ENCODE data around the gene CLCN7. TPM values are rescaled to one million over a fixed set of nuclear protein-coding genes. Genes with fewer than 3 reads are reported as not detected.

Gene CLCN7
- total RNA-seq, 1 experiment from 2014 or later: 110 TPM

GRCh38 chr16:1477033-1477432 is 2.2 kb upstream of the CLCN7 start:
- H3K9me3 ChIP-seq (ENCODE audit: insufficient read depth, low read depth): no peaks in the 10 kb centered on the region
- ChIA-PET POLR2A (ENCODE audit: unreplicated experiment) (no interaction called here), CTCF (interaction anchor here (0.7 kb wide), 1 partner anchor 35 kb away, joined by 7 read pairs; no protein-coding TSS in a partner anchor)
- H3K9me2 ChIP-seq (ENCODE audit: insufficient read depth): no peaks in the 10 kb centered on the region
- H4K20me1 ChIP-seq (ENCODE audit: insufficient read depth): peaks cover under 1% of the 10 kb centered on the region; the same call in 1 of the 2 replicates
- peaks cover 15% of the 10 kb centered on the region for H3K4me1 ChIP-seq (replicated peaks; ENCODE audit: insufficient read depth)
- no peak overlapping the region for H3K4me3 ChIP-seq
- H2AFZ ChIP-seq: no peak overlapping the region
- H3F3A ChIP-seq (ENCODE audit: insufficient read depth, low read depth): no peaks in the 10 kb centered on the region
- peaks cover 23% of the 10 kb centered on the region for H3K79me2 ChIP-seq (ENCODE audit: low read depth)
- intact Hi-C loops (cut with micrococcal nuclease; ENCODE audit: unreplicated experiment): loop anchor here (5.0 kb wide), 1 partner anchor 135 kb away; the partner anchor contains the start of genes CRAMP1 and IFT140
- no peaks in the 10 kb centered on the region for H3K27me3 ChIP-seq (ENCODE audit: insufficient read depth, low read depth)
- H3K27ac ChIP-seq: no peak overlapping the region
- H3K36me3 ChIP-seq (ENCODE audit: low read depth): no peaks in the 10 kb centered on the region
- TF ChIP-seq EZH2 (IDR thresholded peaks at IDR 0.05; ENCODE audit: low read depth) (no peak), CTCF (conservative IDR thresholded peaks at IDR 0.05) (no peak)
- BruUV-seq (replicated peaks): no TSS peak
- no peak overlapping the region for H3K4me2 ChIP-seq
- DNase-seq: no peak

- Histone ChIP-seq H3K4me3 (peak overlapping the region; percentile 99), H3K36me3 (ENCODE audit: low read depth) (no peaks in the 10 kb centered on the region), H2AFZ (peak overlapping the region; percentile 96), H3K27ac (peak overlapping the region; percentile 65; the same call in 1 of the 2 replicates), H3K27me3 (ENCODE audit: insufficient read depth, low read depth) (no peaks in the 10 kb centered on the region), H3K4me2 (peak overlapping the region; percentile 99), H3K9me3 (ENCODE audit: insufficient read depth, low read depth) (no peaks in the 10 kb centered on the region), H3K4me1 (replicated peaks; ENCODE audit: insufficient read depth) (peaks cover 12% of the 10 kb centered on the region), H3F3A (ENCODE audit: insufficient read depth, low read depth) (no peaks in the 10 kb centered on the region), H3K9me2 (ENCODE audit: insufficient read depth) (no peaks in the 10 kb centered on the region), H3K79me2 (ENCODE audit: low read depth) (peaks cover 36% of the 10 kb centered on the region), H4K20me1 (ENCODE audit: insufficient read depth) (peaks cover 5% of the 10 kb centered on the region)
- ChIA-PET CTCF (no interaction called here), POLR2A (ENCODE audit: unreplicated experiment) (no interaction called here)
- TF ChIP-seq EZH2 (IDR thresholded peaks at IDR 0.05; ENCODE audit: low read depth) (no peak), CTCF (conservative IDR thresholded peaks at IDR 0.05) (no peak)
- DNase-seq: no peak
- no TSS peak for BruUV-seq (replicated peaks)
- intact Hi-C loops (cut with micrococcal nuclease; ENCODE audit: unreplicated experiment): loop anchor here (5.0 kb wide), 1 partner anchor 137 kb away; the partner anchor contains the start of genes CRAMP1 and IFT140
These were observed 805 bp upstream of the CLCN7 start for GRCh38 chr16:1475552-1476114.

GRCh38 chr16:1474082-1474795 is 589 bp downstream of the CLCN7 start:
- TSS peak; percentile 58 for BruUV-seq (replicated peaks)

More at GRCh38 chr16:1474082-1474795, 589 bp downstream of the CLCN7 start:
- Histone ChIP-seq H3K79me2 (ENCODE audit: low read depth) (peaks cover 48% of the 10 kb centered on the region), H3K4me1 (replicated peaks; ENCODE audit: insufficient read depth) (peaks cover 12% of the 10 kb centered on the region), H2AFZ (peak overlapping the region; percentile 73), H3K27ac (no peak overlapping the region; the same call in 1 of the 2 replicates), H3K9me2 (ENCODE audit: insufficient read depth) (no peaks in the 10 kb centered on the region), H3K9me3 (ENCODE audit: insufficient read depth, low read depth) (no peaks in the 10 kb centered on the region), H3K4me3 (peak overlapping the region; percentile 99), H3K27me3 (ENCODE audit: insufficient read depth, low read depth) (no peaks in the 10 kb centered on the region), H3K4me2 (peak overlapping the region; percentile 99), H3F3A (ENCODE audit: insufficient read depth, low read depth) (no peaks in the 10 kb centered on the region), H3K36me3 (ENCODE audit: low read depth) (no peaks in the 10 kb centered on the region), H4K20me1 (ENCODE audit: insufficient read depth) (peaks cover 12% of the 10 kb centered on the region)
- ChIA-PET CTCF (no interaction called here), POLR2A (ENCODE audit: unreplicated experiment) (no interaction called here)
- intact Hi-C loops (cut with micrococcal nuclease; ENCODE audit: unreplicated experiment): no loop called here
- no peak for DNase-seq
- TF ChIP-seq CTCF (conservative IDR thresholded peaks at IDR 0.05) (no peak), EZH2 (IDR thresholded peaks at IDR 0.05; ENCODE audit: low read depth) (no peak)

All from PC-9 (cell line).